ENCODE data around the gene IGFL4. TPM values are rescaled to one million over a fixed set of nuclear protein-coding genes. Genes with fewer than 3 reads are reported as not detected.

Gene IGFL4
- total and polyA plus RNA-seq, 2 of the 8 experiments (the other 6 are each of a cell fraction or from before 2014, with no cell fraction given), result 0.05 to 0.11 TPM

DNA sequence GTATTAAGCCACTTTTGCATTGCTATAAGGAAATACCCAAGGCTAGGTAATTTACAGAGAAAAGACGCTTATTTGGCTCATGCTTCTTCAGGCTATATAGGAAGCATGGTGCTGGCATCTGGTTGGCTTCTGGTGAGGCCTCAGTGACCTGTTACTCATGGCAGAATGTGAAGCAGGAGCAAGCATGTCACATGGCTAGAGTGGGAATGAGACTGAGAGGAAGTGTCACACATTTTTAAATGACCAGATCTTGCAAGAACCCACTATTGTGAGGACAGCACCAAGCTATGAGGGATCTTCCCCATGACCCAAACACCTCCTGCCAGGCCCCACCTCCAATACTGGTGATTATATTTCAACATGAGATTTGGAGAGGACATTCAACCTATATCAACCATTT lies 25.7 kb upstream of the IGFL4 start (continued):
- TF ChIP-seq, protein P1, sequence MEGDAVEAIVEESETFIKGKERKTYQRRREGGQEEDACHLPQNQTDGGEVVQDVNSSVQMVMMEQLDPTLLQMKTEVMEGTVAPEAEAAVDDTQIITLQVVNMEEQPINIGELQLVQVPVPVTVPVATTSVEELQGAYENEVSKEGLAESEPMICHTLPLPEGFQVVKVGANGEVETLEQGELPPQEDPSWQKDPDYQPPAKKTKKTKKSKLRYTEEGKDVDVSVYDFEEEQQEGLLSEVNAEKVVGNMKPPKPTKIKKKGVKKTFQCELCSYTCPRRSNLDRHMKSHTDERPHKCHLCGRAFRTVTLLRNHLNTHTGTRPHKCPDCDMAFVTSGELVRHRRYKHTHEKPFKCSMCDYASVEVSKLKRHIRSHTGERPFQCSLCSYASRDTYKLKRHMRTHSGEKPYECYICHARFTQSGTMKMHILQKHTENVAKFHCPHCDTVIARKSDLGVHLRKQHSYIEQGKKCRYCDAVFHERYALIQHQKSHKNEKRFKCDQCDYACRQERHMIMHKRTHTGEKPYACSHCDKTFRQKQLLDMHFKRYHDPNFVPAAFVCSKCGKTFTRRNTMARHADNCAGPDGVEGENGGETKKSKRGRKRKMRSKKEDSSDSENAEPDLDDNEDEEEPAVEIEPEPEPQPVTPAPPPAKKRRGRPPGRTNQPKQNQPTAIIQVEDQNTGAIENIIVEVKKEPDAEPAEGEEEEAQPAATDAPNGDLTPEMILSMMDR (IDR thresholded peaks at IDR 0.05; ENCODE audit: control extremely low read depth in 1 of 3, insufficient read depth in 1 of 3, low read depth in 1 of 3, low read length in 3 of 3), result no peak
- TF ChIP-seq RFX5 (IDR thresholded peaks at IDR 0.05; ENCODE audit: borderline replicate concordance, low read depth, low read length), result no peak
- TF ChIP-seq TEAD4 (IDR thresholded peaks at IDR 0.05; ENCODE audit: low read depth, low read length), result no peak
- TF ChIP-seq BRCA1 (IDR thresholded peaks at IDR 0.05; ENCODE audit: low read depth, low read length), result no peak
- TF ChIP-seq, protein P2, sequence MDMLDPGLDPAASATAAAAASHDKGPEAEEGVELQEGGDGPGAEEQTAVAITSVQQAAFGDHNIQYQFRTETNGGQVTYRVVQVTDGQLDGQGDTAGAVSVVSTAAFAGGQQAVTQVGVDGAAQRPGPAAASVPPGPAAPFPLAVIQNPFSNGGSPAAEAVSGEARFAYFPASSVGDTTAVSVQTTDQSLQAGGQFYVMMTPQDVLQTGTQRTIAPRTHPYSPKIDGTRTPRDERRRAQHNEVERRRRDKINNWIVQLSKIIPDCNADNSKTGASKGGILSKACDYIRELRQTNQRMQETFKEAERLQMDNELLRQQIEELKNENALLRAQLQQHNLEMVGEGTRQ (IDR thresholded peaks at IDR 0.05; ENCODE audit: low read length), result no peak
- TF ChIP-seq JUN (IDR thresholded peaks at IDR 0.05; ENCODE audit: low read depth, low read length), result no peak
- no peak for TF ChIP-seq BCL11A (IDR thresholded peaks at IDR 0.05; ENCODE audit: low read depth in 2 of 2, low read length in 2 of 2)
- no peak for TF ChIP-seq EZH2 (IDR thresholded peaks at IDR 0.05; ENCODE audit: low read depth, low read length, severe bottlenecking)
- no peak for TF ChIP-seq NRF1 (IDR thresholded peaks at IDR 0.05; ENCODE audit: low read depth, low read length)
